ENCODE measurements around the gene MGAT5B.

DNA sequence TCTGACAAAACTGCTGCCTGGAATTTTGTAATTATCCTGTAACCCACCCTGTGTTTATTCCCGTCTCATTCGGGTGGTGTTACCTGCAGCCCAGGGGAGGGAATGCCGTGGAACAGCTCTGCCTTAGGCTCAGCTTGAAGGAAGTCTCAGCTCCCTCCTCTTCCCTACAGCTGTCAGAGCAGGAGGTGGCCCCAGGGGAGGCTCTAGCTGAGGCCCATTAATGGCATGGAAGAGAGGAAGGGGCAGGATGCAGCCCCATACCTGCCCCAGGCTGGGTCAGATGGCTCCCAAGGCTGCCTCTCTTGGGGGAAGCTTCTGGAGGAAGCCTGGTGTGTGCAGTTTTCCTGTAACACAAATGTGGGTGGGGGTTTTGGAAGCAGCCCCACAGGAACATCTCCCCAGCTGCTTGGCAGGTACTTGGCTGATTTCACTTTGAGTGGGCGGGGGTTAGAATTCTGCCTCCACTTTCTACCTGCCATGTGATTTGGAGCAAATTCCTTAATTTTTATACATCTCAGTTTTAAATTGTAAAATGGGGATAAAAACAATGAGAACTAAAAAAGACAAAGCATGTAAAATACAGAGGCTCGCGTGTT is 103.9 kb downstream of the MGAT5B start:
- TF ChIP-seq, protein P1, sequence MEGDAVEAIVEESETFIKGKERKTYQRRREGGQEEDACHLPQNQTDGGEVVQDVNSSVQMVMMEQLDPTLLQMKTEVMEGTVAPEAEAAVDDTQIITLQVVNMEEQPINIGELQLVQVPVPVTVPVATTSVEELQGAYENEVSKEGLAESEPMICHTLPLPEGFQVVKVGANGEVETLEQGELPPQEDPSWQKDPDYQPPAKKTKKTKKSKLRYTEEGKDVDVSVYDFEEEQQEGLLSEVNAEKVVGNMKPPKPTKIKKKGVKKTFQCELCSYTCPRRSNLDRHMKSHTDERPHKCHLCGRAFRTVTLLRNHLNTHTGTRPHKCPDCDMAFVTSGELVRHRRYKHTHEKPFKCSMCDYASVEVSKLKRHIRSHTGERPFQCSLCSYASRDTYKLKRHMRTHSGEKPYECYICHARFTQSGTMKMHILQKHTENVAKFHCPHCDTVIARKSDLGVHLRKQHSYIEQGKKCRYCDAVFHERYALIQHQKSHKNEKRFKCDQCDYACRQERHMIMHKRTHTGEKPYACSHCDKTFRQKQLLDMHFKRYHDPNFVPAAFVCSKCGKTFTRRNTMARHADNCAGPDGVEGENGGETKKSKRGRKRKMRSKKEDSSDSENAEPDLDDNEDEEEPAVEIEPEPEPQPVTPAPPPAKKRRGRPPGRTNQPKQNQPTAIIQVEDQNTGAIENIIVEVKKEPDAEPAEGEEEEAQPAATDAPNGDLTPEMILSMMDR (conservative IDR thresholded peaks at IDR 0.05 in 1 of 2, IDR thresholded peaks at IDR 0.05 in 1 of 2; ENCODE audit: low read depth in 1 of 2, low read length in 2 of 2): no peak
- TF ChIP-seq EZH2 (IDR thresholded peaks at IDR 0.05; ENCODE audit: low read length, missing control alignments): no peak

Data from fibroblast of lung (primary cell).